Eye (tissue), 1 donor: ENCODE measurements around the gene CALR.
"Not testable (repeated sequence)": the region's sequence is repeated elsewhere in the genome, so short reads cannot be mapped to it uniquely, and the experiment has no call there.

ENCODE experiments used
- DNase-seq: peaks from one replicate; pipeline ENCODE4 v3.0.0-alpha.2; 2015

Gene CALR

GRCh38 chr19:12953799-12954611 lies 15.6 kb downstream of the CALR start:
- DNase-seq: no peak

GRCh38 chr19:12954612-12954962 lies 16.2 kb downstream of the CALR start:
- DNase-seq: no peak

GRCh38 chr19:12955575-12955974 lies 17.2 kb downstream of the CALR start:
- DNase-seq: not testable (repeated sequence)

GRCh38 chr19:12955996-12956395 lies 17.6 kb downstream of the CALR start:
- DNase-seq: no peak

- peak; percentile 87 for DNase-seq
Observed at GRCh38 chr19:12956446-12957388, 18.3 kb downstream of the CALR start, which contains the start of gene GADD45GIP1. GADD45GIP1 (minus strand) TSS chr19:12957223; CDS start chr19:12957212, 11 bp downstream.

GRCh38 chr19:12957389-12957952 lies 19.1 kb downstream of the CALR start:
- DNase-seq: not testable (repeated sequence)

GRCh38 chr19:12959481-12959880 lies 21.1 kb downstream of the CALR start:
- no peak for DNase-seq

- DNase-seq: peak; percentile 86
Observed at GRCh38 chr19:12965017-12965811, 26.8 kb downstream of the CALR start.

- DNase-seq: no peak
Observed at GRCh38 chr19:12965812-12966135, 27.4 kb downstream of the CALR start.

- no peak for DNase-seq
Observed at GRCh38 chr19:12967907-12968306, 29.5 kb downstream of the CALR start.

GRCh38 chr19:12969292-12969988 lies 31.0 kb downstream of the CALR start, which contains the start of gene DAND5:
DAND5 (plus strand) TSS chr19:12969576; CDS start chr19:12969661, 85 bp downstream.
- DNase-seq: no peak

GRCh38 chr19:12970070-12970820 lies 31.8 kb downstream of the CALR start:
- no peak for DNase-seq

- DNase-seq: no peak
Observed at GRCh38 chr19:12973236-12973635, 34.8 kb downstream of the CALR start.

- no peak for DNase-seq
Observed at GRCh38 chr19:12974301-12975220, 36.2 kb downstream of the CALR start.

- DNase-seq: no peak
Observed at GRCh38 chr19:12975221-12975741, 36.9 kb downstream of the CALR start.

- DNase-seq: not testable (repeated sequence)
Observed at GRCh38 chr19:12976109-12976508, 37.7 kb downstream of the CALR start.

GRCh38 chr19:12979974-12980373 lies 41.6 kb downstream of the CALR start:
- DNase-seq: no peak

- DNase-seq: no peak
Observed at GRCh38 chr19:12982648-12983047, 44.2 kb downstream of the CALR start.

- no peak for DNase-seq
Observed at GRCh38 chr19:12983091-12983490, 44.7 kb downstream of the CALR start.
